GM18517 (cell line): Measurements from ENCODE around the gene TSPAN15.

Experiments
- ATAC-seq: cut with Tn5 transposase; IDR thresholded peaks from one replicate; pipeline ENCODE4 v1.9.1; 2021; ENCODE audit warnings: mild to moderate bottlenecking, moderate library complexity; ENCODE audit not compliant: unreplicated experiment

TSPAN15 gene

DNA sequence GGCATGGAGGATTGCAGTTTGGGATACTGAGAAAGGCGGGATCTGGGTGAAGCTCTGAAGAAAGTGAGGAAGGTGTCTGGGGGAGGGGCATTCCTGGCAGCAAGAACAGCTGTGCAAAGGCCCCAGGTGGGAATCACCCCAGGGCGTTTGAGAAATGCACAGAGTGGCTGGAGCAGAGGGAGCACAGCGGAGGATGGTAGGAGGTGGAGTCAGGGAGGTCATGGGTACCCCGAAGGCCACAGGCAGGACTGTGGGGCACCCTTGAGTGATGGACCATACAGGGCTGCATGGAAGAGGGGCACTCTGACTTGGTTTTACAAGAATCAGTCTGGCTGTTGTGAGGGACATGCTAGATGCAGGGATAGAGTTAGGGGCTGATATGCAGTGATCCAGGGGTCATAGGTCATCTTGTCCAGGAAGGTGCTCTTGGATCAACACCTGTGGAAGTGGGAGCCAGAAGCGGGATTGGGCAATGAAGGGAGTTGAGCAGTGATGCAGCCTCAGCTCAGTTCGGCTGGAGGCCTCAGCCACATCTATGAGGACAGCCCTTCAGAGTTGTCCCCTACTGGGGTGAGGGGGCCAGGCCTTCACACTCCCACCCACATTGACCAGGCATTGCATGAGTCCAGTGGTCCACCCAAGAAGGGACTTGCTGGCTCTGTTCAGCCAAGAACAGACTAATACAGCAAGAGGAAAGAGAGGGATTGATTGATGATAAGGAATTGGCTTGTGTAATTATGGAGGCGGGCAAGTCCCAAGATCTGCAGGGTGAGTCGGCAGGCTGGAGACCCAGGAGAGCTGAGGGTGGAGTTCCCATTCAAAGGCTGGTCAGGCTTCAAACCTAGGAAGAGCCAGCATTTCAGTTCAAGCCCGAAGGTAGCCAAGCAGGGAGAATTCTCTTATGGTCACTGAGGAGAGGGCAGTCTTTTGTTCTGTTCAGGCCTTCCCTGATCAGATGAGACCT lies 48.7 kb downstream of the TSPAN15 start:
- no peak for ATAC-seq

DNA sequence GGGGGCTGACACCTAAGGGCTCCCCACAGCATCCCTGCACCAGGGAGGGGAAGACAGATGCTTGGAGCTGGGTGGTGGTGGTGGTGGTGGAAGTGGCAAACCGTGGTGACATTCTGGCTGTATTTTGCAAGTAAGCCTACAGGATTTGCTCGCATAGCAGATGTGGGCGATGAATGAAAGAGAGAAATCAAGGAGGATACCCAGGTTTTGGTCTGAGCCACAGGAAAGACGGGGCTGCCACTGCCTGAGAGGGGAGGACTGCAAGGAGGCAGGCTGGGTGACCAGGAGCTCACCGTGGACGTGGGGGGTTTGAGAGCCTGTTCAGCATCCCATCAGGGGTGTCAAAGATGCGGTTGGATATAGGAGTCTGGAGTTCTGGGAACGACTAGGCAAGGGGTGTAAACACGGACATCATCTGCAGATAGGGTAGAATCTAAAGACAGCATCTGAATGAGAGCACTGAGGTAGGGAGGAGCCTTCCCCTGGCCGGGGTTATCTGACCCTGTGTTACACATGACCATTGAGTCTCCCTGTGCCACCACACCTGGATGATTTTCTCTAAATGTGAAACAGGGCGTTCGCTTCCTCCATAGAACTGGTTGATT lies 49.7 kb downstream of the TSPAN15 start:
- ATAC-seq, result no peak

DNA sequence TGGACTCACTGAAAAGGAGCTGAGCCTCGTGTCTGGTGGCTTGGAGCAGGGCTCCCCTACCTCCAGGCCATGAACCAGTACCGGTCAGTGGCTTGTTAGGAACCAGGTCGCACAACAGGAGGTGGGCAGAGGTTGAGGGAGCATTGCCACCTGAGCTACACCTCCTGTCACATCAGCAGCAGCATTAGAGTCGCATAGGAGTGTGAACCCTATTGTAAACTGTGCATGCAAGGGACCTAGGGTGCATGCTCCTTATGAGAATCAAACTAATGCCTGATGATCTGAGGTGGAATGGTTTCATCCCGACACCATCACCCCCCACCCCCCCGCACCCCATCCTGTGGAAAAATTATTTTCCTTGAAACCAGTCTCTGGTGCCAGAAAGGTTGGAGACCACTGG lies 50.4 kb downstream of the TSPAN15 start:
- ATAC-seq, result no peak

DNA sequence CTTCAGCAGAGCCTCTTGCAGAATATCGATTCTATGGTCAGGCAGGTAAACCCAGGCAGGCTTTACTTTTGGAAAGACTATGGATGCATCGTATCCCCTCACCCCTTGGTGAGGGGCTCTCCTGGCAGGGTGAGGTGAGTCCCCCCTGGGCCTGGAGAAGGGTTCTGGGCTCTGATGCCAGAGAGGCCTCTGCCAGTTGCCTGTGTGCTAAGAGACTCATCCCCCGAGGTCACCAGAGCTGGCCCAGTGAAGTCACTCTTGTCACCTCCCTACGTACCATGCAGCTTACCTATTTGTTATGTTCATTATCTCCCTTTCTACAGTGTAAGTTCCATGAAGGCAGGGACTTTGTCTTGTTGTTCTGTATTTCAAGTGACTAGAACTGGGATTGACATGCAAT lies 51.3 kb downstream of the TSPAN15 start:
- ATAC-seq, result no peak

DNA sequence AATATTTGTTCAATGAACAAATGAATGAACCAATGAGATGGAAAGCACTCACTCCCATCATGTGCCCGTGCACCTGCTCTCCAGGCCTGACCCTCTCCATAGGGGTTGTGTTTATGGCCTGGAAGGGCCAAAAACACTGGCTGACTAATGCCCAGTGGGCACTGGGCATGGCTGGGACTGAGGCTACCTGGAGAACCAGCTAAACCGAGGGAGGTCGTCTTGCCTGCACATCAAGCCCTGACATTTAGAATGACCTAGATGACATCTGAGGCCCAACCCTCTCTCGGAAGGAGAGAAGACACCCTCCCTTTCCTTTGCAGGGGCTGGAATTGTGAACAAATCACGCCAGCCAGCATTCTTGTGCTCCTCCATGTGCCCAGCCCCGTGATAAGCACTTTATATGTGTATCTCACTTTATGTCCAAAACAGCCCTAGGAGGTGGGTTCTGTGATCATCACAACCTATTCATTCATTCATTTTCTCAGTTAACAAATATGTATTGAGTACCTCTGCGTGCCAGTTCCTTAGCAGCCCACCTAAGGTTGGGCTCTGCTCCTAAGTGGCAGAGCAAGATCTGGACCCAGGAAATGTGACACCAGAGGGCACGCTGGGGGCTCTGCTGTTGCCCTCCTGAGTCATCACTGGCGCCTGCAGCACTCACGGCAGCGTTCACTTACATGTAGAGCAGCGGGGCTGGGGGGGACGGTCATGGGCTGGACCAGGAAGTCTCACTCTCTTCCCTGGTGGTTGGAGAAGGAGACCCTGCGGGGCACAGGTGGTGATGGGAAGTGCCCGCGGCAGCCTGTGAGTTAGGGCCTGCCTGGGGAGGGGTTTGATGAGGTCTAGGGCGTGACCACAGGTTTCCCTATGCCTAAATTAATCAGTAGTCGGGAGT lies 52.0 kb downstream of the TSPAN15 start:
- no peak for ATAC-seq

DNA sequence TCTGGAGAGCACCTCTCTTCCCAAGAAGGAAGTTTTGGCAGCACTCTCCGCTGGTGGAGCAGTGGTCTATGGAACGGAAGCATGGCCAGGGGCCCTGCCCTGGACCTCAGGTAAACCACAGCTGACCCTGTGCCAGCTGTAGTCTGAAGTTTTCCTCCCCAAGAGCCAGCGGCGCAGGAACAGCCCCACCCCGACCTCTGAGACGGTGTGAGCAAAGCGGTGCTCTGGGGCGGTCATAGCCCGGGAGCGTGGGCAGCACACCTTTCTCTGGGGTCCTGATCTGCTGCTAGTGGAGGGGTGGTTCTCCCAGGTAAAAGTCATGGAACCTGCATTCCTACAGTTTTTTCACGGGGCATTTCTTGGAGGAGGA lies 52.6 kb downstream of the TSPAN15 start:
- ATAC-seq, result no peak

DNA sequence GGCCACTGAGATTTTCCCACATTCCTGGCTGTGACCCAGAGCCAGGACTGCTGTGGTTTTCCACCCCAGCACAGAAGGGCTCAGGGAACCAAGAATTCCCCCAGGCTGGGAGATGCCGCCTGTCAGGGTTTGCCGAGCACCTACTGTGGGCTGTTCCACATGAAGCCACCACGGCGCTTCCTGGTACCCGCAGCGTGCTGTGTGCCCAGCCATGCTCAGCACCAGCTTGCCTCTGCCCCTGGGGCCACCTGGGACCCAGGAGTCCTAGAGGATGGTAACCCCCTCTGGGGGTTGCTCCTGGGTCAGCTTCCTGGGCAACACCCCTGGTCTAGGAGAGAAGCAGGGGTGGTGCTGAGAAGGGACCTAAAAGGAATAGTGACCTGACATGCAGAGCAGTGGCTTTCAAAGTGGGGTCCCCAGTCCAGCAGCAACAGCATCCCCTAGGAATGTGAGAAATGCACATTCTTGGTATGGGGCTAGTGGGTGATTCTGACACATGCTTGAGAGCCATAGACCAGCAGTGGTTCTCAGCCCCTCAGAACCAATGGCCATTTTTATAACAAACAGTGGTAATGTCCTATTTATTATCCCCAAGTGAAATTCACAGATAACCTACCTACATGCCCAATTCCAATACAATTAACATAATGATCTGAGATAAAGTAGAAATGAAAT lies 53.4 kb downstream of the TSPAN15 start:
- ATAC-seq, result no peak

DNA sequence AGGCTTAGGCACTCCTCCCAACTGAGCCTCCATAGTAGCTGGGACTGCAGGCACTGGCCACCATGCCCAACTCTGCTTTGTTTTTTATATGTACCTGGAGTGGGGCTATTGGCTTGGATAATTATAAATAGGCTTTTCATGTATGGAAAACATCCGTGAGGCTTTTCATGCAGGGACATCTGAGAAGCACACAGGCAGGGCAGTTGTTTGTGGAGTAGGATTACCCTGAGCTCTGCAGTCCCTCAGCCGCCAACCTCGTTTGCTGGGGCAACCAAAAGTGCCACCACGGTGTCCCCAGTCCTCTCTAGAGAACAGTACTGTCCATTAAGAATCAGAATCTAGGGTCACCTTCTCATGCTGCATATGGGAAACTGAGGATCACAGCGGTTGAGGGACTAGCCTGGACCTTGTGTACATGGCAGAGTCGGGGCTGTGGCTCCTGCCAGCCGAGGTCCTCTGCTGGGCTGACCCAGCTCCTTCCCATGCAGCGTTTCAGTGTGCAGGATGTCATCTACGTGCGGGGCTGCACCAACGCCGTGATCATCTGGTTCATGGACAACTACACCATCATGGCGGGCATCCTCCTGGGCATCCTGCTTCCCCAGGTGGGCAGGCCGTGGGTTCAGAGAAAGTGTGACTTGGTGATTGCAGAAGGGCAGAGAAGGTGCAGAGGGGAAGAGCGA lies 54.5 kb downstream of the TSPAN15 start:
- no peak for ATAC-seq

DNA sequence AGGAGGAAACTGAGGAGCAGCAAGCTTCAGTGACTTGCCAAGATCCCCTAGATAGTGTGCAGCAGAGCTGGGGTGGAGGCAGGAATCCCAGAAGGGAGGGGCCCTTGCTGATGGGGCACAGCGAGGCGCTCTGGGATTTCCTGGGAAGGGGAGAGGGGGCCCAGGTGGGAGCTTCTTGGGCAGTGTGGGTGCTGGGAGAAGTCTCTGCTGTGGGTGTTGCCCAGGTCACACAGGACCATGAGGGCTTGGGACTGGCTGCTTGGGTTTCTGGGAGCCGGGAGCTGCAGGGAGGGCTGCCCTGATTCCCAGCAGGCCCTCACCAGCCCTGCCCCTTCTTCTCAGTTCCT lies 55.2 kb downstream of the TSPAN15 start:
- ATAC-seq, result no peak

DNA sequence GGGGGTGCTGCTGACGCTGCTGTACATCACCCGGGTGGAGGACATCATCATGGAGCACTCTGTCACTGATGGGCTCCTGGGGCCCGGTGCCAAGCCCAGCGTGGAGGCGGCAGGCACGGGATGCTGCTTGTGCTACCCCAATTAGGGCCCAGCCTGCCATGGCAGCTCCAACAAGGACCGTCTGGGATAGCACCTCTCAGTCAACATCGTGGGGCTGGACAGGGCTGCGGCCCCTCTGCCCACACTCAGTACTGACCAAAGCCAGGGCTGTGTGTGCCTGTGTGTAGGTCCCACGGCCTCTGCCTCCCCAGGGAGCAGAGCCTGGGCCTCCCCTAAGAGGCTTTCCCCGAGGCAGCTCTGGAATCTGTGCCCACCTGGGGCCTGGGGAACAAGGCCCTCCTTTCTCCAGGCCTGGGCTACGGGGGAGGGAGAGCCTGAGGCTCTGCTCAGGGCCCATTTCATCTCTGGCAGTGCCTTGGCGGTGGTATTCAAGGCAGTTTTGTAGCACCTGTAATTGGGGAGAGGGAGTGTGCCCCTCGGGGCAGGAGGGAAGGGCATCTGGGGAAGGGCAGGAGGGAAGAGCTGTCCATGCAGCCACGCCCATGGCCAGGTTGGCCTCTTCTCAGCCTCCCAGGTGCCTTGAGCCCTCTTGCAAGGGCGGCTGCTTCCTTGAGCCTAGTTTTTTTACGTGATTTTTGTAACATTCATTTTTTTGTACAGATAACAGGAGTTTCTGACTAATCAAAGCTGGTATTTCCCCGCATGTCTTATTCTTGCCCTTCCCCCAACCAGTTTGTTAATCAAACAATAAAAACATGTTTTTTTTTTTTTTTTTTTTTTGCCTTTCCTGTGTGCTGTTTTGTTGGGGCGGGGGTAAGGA lies 55.8 kb downstream of the TSPAN15 start:
- ATAC-seq, result no peak

DNA sequence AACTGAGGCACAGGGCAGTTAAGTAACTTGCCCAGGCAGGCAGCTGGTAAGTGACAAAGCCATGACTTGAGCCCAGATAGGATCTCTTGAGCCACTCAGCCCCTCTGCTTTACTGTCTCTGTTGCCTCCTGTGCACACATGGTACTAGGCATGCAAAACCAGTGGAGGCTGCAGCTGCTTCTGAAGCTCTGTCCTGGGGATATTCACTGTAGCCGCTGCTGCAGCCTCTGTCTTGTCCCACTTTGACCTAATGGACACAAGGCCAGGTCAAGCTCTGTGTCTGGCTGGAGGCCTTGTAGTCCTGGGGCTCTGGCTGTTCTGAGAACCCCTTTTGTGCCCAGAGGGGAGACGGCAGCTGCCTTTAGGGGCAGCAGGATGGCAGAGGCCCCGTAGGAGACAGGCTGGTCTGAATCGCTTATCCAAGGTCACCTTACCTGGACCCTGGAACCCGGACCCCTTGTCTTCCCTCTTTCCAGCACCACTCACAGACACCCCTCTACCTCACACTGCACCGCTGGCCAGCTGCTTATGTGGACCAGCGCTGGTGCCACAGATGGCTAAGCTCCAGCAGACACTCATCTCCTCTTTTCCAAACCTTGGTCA lies 57.6 kb downstream of the TSPAN15 start:
- ATAC-seq, result no peak

DNA sequence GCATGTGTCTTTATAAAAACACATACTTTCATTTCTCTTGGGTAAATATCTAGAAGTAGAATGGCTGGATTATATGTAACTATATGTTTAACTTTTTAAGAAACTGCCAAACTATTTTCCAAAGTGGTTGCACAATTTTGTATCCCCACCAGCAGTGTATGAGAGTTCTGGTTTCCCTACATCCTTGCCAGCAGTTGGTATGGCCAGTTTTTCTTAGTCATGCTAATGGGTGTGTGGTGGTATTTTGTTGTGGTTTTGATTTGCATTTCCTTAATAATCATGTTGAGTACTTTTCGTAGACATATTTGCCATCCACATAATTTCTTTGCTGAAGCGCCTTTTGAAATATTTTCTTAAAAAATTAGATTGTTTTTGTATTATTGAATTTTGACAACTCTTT lies 61.6 kb downstream of the TSPAN15 start:
- no peak for ATAC-seq

DNA sequence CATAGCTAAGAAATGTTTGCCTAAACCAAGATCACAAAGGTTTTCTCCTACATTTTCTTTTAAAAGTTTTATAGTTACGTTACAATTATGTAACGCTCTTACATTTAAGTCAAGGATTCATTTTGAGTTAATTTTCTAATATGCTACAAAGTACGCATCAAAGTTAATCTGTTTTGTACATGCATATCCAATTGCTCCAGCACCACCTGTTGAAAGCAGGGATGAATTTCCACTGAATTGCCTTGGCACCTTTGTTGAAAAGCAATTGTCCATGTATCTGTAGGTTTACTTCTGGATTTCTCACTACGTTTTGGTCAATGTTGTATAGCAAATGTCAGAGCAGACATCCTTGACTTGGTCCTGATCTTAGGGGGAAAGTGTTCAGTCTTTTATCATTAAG lies 62.4 kb downstream of the TSPAN15 start:
- ATAC-seq, result no peak

DNA sequence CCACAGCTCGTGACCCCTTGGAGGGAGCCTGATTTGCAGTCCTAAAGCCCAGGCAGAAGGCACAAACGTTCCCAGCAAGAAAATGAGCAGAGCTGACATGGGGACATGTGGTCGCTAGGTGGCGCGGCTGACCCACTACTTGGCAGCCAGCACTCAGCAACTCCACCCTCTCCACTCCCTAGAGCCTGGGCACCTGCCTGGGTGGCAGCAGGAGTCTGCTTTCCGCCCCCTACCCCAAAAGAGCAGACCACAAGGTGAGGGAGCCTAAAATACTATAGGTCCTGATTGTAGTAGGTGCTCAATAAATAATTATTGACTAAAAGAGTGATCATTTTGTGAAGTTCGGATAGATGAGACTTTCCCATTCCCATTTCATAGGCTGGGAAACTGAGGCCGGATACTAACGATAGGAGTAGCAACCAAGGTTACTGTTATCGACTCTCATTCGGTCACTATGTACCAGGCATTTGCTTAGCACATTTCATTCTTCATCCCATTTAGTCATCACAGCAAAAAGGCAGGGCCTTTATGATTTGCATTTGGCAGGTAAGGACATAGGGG lies 64.5 kb downstream of the TSPAN15 start:
- no peak for ATAC-seq

DNA sequence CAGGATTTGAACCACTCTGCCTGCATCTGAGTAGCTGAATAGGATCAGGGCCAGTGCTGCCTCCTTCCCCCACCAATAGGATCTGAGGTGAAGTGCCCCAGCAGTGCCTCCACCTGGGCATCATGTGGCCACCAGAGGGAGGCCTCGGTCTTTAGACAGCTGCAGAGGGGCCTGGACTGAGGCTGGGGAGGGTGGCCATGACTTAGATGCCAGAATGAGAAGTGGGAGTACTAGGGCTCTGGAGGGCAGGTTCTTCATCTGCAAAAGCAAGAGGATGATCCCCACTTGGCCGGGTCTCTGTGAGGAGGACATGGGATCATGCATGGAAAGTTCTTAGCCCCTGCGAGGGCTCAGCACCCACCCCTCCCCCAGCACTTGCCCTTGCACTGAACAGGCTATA lies 65.1 kb downstream of the TSPAN15 start:
- ATAC-seq, result no peak

DNA sequence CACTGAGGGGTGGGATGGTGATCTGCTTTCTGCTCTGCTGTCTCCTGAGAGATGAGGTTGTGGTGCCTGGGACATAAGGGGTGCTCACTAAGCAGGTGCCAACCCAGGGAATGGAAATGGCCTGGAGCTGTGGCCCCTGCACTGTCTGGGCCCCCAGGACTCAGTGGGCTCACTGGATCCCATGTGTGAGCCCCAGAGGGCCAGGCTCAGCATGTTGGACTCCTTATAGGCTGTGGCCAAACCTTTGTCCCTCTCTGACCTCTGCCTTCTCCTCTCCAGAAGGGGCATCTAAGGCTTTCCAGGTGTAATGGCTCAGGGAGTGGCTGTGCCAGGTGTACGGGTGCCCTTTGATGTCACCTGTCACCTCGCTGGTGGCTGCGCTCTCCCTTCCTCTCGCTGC lies 65.5 kb downstream of the TSPAN15 start:
- ATAC-seq, result no peak

DNA sequence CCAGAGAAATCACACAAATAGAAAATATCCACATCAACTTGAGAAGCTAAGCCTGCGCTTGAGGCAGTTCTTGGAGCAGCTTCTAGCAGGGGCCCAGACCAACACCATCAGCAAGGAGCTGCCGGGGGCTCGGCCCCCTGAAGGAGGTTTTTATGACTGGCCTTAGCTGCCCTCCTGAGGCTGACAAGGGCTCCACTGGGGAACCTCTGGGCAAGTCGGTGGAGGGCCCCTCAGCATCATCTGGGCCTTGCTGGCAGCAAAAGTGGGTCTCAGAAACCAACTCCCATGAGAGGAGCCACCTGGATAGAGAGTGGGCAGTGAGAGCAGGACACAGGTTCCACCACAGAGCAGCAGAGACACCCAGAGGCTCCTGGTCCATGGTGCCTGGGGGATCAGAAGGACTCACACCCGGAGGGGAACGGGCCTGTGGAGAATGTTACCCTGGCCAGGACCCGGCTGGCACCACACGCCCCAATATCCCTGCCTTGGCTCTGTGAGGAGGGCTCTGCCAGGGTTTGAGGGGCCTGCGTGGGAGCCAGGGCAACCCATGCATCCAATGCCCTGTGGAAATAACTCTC lies 66.1 kb downstream of the TSPAN15 start:
- ATAC-seq, result no peak

DNA sequence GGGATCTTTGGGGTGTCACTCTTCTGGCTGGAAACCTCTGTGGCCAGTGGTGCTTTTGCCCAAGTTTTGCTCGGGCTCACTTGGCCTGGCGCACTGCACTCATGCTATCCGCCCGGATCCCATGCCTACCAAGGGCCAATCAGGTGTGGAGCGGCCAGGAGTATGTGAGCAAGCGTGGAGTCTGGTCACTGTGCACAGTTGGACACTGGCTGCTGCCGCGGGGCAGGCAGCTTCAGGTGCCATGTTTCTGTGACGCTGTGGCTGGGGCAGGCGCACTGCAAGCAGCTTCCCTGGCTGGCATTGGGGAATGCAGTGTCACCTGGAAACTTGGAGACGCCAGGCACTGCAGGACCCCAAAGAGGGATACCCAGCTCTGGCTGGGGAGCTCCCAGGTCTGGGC lies 76.7 kb downstream of the TSPAN15 start:
- no peak for ATAC-seq
